ENCODE measurements around the gene UGT2A1. TPM values are rescaled to one million over a fixed set of nuclear protein-coding genes. Genes with fewer than 3 reads are reported as not detected.
"Not testable (repeated sequence)": the region's sequence is repeated elsewhere in the genome, so short reads cannot be mapped to it uniquely, and the experiment has no call there.

UGT2A1 gene
- total and polyA plus RNA-seq, 8 donors: not detected

GRCh38 chr4:69684804-69685203 lies 31.8 kb upstream of the UGT2A1 start:
- Histone ChIP-seq H3K4me3 (no peak overlapping the region), H3K27ac (no peak overlapping the region), H3K27me3 (peaks cover 0 to 2% (median 0%) of the 10 kb centered on the region in 4 donors), H3K9me3 (no peaks in the 10 kb centered on the region), H3K36me3 (no peaks in the 10 kb centered on the region), H3K4me1 (no peaks in the 10 kb centered on the region)
- ATAC-seq: no peak
- intact Hi-C loops (cut with DNase I): loop anchor here (5.0 kb wide), 2 partner anchors 192 to 197 kb away; no protein-coding TSS in a partner anchor
- DNase-seq: no peak
- no peak for FAIRE-seq
- 62% methylated on average over 4 of the region's 4 CpGs for WGBS, 2 donors
- TF ChIP-seq CTCF (IDR thresholded peaks at IDR 0.05): no peak

- intact Hi-C loops (cut with DNase I): no loop called here
- Histone ChIP-seq H3K27me3 (no peaks in the 10 kb centered on the region), H3K9me3 (no peaks in the 10 kb centered on the region), H3K36me3 (no peaks in the 10 kb centered on the region), H3K4me3 (no peak overlapping the region), H3K27ac (no peak overlapping the region), H3K4me1 (no peaks in the 10 kb centered on the region)
- no peak for ATAC-seq
- no peak for FAIRE-seq
- no peak for TF ChIP-seq CTCF (IDR thresholded peaks at IDR 0.05)
- DNase-seq: no peak
Observed at GRCh38 chr4:69668680-69669079, 15.6 kb upstream of the UGT2A1 start.

GRCh38 chr4:69664009-69664408 lies 11.0 kb upstream of the UGT2A1 start:
- 89 to 93% methylated on average over 21 to 22 of the region's 22 CpGs for WGBS, 2 donors
- H3K9me3 ChIP-seq; FAIRE-seq; H3K27me3 ChIP-seq; H3K4me3 ChIP-seq; ATAC-seq; H3K4me1 ChIP-seq; DNase-seq; H3K36me3 ChIP-seq; H3K27ac ChIP-seq; intact Hi-C loops (cut with DNase I): not testable (repeated sequence)

- DNase-seq; H3K27me3 ChIP-seq; intact Hi-C loops (cut with DNase I); H3K36me3 ChIP-seq; H3K27ac ChIP-seq; H3K4me1 ChIP-seq; H3K4me3 ChIP-seq; FAIRE-seq; ATAC-seq; H3K9me3 ChIP-seq: not testable (repeated sequence)
- 51 to 59% methylated on average over 4 of the region's 4 CpGs for WGBS, 2 donors
Observed at GRCh38 chr4:69661130-69661803, 8.2 kb upstream of the UGT2A1 start.

GRCh38 chr4:69658133-69658532 lies 5.1 kb upstream of the UGT2A1 start:
- WGBS, 2 donors: 82 to 86% methylated on average over 12 of the region's 12 CpGs
- TF ChIP-seq CTCF (IDR thresholded peaks at IDR 0.05): no peak
- H3K27me3 ChIP-seq: no peaks in the 10 kb centered on the region
- H3K36me3 ChIP-seq: no peaks in the 10 kb centered on the region
- H3K4me3 ChIP-seq: no peak overlapping the region
- DNase-seq (peak in 1 of 6 donors; percentile 51), ATAC-seq (no peak), FAIRE-seq (no peak)
- no peaks in the 10 kb centered on the region for H3K4me1 ChIP-seq
- H3K27ac ChIP-seq: no peak overlapping the region
- intact Hi-C loops (cut with DNase I): no loop called here
- H3K9me3 ChIP-seq: no peaks in the 10 kb centered on the region

GRCh38 chr4:69656653-69657158 lies 3.7 kb upstream of the UGT2A1 start:
- ATAC-seq (no peak), FAIRE-seq (no peak), DNase-seq (no peak)
- TF ChIP-seq CTCF (IDR thresholded peaks at IDR 0.05): no peak
- H3K27ac ChIP-seq: no peak overlapping the region
- H3K9me3 ChIP-seq: no peaks in the 10 kb centered on the region
- H3K4me3 ChIP-seq: no peak overlapping the region
- 71% methylated on average over 6 of the region's 6 CpGs for WGBS, 2 donors
- H3K36me3 ChIP-seq: no peaks in the 10 kb centered on the region
- intact Hi-C loops (cut with DNase I): no loop called here
- no peaks in the 10 kb centered on the region for H3K4me1 ChIP-seq
- no peaks in the 10 kb centered on the region for H3K27me3 ChIP-seq

Data from pancreas (tissue), 10 donors.